HG03175 (cell line): ENCODE measurements around the gene ZNF667.

Experiments
- ATAC-seq: cut with Tn5 transposase; IDR thresholded peaks from one replicate; pipeline ENCODE4 v1.9.1; 2021; ENCODE audit warnings: mild to moderate bottlenecking, moderate library complexity; ENCODE audit not compliant: unreplicated experiment

The ZNF667 gene

GRCh38 chr19:56476651-56477428 lies at the start of gene ZNF667:
TSS of gene ZNF667 (minus strand) at chr19:56477345. CDS start at chr19:56462370, 14,975 bp downstream.
- ATAC-seq, result no peak

DNA sequence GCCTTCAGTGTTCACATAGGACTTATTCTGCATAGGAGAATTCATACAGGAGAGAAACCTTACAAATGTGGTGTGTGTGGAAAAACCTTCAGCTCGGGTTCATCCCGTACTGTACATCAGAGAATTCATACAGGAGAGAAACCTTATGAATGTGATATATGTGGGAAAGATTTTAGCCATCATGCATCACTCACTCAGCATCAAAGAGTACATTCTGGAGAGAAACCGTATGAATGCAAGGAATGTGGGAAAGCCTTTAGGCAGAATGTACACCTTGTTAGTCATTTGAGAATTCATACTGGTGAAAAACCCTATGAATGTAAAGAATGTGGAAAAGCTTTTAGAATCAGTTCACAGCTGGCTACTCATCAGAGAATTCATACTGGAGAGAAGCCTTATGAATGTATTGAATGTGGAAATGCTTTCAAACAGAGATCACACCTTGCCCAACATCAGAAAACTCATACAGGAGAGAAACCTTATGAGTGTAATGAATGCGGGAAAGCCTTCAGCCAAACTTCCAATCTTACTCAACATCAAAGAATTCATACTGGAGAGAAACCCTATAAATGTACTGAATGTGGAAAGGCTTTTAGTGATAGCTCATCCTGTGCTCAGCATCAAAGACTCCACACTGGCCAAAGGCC lies 48.2 kb upstream of the ZNF667 start:
- ATAC-seq, result no peak

- ATAC-seq, result no peak
These were observed 31.2 kb upstream of the ZNF667 start for GRCh38 chr19:56508290-56508778.

GRCh38 chr19:56507446-56508289 lies 30.5 kb upstream of the ZNF667 start, which contains the start of gene ZNF471:
TSS of gene ZNF471 (plus strand) at chr19:56507855. CDS start at chr19:56511572, 3,717 bp downstream.
- no peak for ATAC-seq

- ATAC-seq, result no peak
These were observed 27.4 kb upstream of the ZNF667 start for GRCh38 chr19:56504581-56504980.

DNA sequence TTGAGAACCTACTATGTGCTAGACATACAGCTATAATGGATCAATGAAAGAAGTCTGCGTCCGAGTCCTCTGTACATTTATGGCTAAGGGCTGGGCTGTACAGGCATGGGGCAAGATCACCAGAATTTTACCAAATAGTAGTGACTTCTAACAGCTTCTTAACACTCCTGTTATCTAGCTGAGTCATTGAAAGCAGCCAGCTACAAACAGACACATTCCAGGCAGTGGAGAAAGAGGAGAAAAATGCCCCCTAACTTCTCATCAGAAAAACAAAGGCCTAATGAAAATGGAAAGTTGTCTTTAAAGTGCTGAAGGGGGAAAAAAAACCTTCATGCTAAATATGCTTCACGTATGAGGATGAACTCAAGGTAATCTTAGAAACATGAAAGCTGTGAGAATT lies 14.3 kb upstream of the ZNF667 start:
- ATAC-seq, result no peak

GRCh38 chr19:56477429-56478338 lies 539 bp upstream of the ZNF667 start:
- ATAC-seq, result no peak

- ATAC-seq, result no peak
These were observed 1.1 kb downstream of the ZNF667 start for GRCh38 chr19:56476093-56476492.

DNA sequence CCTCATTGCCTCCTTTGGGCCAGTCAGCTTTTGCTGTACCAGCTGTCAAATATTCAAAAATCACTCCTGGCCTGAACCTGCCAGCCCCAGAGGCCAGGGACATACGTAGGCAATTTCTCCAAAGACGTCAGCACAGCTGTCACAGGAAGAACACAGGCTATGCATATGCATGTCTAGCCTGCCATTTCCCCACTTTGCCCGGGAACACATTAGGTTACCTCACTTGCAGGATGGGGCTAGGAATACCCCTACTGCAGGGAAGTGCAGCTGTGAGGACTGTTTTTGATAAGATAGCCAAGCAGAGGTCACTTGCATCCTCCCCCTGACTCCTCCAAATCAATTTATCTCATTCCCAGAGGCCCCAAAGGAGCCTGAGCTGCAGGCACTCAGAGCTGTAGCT lies 2.8 kb downstream of the ZNF667 start:
- no peak for ATAC-seq

DNA sequence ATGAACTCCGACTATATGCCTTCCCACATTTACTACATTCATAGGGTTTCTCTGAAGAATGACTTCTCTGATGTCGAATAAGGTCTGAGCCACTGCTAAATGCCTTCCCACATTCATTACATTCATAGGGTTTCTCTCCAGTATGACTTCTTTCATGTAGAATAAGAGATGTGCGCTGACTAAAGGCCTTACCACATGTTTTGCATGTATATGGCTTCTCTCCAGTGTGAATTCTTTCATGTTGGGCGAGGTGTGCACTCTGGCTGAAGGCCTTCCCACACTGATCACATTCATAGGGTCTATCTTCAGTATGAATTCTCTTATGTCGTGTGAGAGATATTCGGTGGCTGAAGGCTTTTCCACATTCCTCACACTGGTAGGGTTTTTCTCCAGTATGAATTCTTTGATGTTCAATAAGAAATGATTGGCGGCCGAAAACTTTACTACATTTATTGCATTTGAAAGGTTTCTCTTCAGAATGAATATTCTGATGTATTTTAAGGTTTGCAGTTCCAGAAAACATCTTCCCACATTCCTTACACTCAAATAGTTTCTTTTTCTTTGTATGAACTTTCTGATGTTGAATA lies 35.8 kb downstream of the ZNF667 start:
- no peak for ATAC-seq

DNA sequence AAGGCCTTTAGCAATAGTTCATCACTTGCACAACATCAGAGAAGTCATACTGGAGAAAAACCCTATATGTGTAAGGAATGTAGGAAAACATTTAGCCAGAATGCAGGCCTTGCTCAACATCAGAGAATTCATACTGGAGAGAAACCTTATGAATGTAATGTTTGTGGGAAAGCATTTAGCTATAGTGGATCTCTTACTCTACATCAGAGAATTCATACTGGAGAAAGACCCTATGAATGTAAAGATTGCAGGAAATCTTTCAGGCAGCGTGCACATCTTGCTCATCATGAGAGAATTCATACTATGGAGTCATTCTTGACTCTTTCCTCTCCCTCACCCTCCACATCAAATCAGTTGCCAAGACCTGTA lies 53.2 kb downstream of the ZNF667 start:
- ATAC-seq, result no peak

DNA sequence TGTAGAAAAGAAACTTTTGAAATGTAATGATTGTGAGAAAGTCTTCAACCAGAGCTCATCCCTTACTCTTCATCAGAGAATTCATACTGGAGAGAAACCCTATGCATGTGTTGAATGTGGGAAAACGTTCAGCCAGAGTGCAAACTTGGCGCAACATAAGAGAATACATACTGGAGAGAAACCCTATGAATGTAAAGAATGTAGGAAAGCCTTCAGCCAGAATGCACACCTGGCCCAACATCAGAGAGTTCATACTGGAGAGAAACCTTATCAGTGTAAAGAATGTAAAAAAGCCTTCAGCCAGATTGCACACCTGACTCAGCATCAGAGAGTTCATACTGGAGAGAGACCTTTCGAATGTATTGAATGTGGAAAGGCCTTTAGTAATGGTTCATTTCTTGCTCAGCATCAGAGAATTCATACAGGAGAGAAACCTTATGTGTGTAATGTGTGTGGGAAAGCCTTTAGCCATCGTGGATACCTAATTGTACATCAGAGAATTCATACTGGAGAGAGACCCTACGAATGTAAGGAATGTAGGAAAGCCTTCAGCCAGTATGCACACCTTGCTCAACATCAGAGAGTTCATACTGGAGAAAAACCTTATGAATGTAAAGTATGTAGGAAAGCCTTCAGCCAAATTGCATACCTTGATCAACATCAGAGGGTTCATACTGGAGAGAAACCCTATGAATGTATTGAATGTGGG lies 53.7 kb downstream of the ZNF667 start:
- no peak for ATAC-seq

GRCh38 chr19:56405062-56405461 lies 72.1 kb downstream of the ZNF667 start:
- ATAC-seq, result no peak

DNA sequence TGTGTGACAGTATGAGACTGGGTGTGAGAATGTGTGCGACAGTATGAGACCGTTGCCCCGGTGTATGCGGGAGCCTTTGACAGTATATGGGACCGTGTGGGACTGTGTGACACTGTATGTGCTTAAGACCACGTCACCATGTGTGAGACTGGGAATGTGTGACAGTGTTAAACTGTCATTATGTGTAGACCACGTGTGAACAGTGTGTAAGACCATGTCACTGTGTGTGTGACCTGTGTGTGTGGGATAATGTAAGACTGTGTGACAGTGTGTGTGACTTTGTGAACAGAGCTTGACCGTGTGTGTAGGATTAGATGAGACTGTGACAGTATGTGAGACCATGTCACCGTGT lies 72.5 kb downstream of the ZNF667 start:
- peak; percentile 6 for ATAC-seq

- ATAC-seq, result peak; percentile 85
These were observed 73.1 kb downstream of the ZNF667 start, which contains the start of gene ZNF583 for GRCh38 chr19:56403764-56404704. TSS of gene ZNF583 (plus strand) at chr19:56404332. CDS start at chr19:56407115, 2,783 bp downstream.

DNA sequence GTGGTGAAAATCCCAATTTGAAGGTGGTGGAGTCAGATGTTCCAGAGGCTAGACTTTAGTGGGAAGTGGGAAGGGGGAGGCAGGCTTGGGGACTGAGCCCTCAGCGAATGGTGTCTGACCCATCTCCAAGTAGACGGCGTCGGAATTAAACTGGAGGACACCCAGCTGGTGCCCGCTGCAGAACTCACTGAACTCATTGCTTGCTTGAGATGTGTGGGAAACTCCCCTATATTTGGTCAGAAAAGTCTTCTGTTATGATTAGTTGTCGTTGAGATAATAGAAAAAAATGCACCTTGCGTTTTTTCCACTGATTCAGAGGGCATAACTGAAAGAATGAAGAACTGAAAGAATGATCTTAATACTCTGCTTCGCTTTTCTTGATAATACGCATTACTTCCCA lies 73.9 kb downstream of the ZNF667 start:
- ATAC-seq, result no peak

DNA sequence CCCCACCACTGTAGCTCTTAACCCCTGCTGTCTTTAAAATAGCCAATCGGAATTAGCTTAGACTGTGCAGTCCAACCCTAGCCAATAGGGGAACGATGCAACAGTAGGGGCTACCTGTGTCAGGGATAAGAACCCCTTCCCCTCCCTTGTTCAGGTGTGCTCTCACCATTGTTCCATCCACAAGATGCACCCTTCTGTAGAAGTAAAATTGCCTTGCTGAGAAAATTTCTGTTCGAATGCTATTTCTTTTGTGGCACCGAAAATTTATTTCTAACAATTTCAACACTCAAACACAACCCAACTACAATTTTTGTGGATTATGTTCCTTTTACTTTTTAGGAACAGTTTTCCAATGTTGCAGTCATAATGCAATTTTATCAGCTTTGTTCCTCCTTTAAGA lies 76.7 kb downstream of the ZNF667 start:
- ATAC-seq, result no peak

DNA sequence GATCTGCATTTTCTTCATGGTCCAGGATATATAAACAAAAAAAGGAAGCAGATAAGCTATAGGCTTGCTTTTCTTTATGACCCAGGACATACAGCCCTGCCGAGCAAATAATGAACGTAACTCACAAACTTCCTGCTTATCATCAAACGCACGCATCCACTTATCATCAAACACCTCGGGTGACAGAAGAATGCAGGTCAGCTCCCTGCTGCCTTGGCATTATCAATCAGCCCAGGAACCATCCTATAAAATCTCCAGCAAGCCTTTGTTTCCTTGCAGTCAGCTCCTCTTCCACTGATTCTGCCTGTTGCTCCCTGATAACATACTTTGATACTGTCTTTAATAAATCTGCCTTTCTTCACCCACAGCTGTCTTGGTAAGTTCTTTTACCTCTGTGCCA lies 78.3 kb downstream of the ZNF667 start:
- no peak for ATAC-seq
